HUES6 (cell line): ENCODE results near the gene RNASET2.

Experiments
- H3K27ac ChIP-seq: 2 replicates; pipeline ENCODE4 v1.7.0; 2013; ENCODE audit warnings: low read depth, mild to moderate bottlenecking, low read length, inconsistent platforms
- H3K27me3 ChIP-seq: 2 replicates; pipeline ENCODE4 v1.6.1; 2013; ENCODE audit warnings: low read length; ENCODE audit not compliant: control insufficient read depth, insufficient read depth
- H3K36me3 ChIP-seq: 2 replicates; pipeline ENCODE4 v1.6.1; 2013; ENCODE audit warnings: low read length; ENCODE audit not compliant: control insufficient read depth, insufficient read depth
- H3K4me1 ChIP-seq: 2 replicates; pipeline ENCODE4 v1.6.1; 2013; ENCODE audit warnings: low read length; ENCODE audit not compliant: control insufficient read depth, insufficient read depth
- H3K4me3 ChIP-seq: 2 replicates; pipeline ENCODE4 v1.5.1; 2013; ENCODE audit warnings: low read depth, low read length
- H3K9ac ChIP-seq: one replicate; pipeline ENCODE4 v1.6.1; 2013; ENCODE audit warnings: mild to moderate bottlenecking, low read length
- H3K9me3 ChIP-seq: 2 replicates; pipeline ENCODE4 v1.6.1; 2013; ENCODE audit warnings: low read depth, low read length; ENCODE audit not compliant: control insufficient read depth, insufficient read depth

The RNASET2 gene

GRCh38 chr6:166970091-166970490 is 13.7 kb upstream of the RNASET2 start:
- Histone ChIP-seq H3K4me1 (peaks cover 12% of the 10 kb centered on the region; the same call in 1 of the 2 replicates), H3K27ac (no peak overlapping the region), H3K27me3 (no peaks in the 10 kb centered on the region), H3K9ac (no peak overlapping the region), H3K4me3 (no peak overlapping the region), H3K9me3 (peaks cover 21% of the 10 kb centered on the region; the same call in 1 of the 2 replicates), H3K36me3 (peaks cover 4% of the 10 kb centered on the region; the same call in 1 of the 2 replicates)

- Histone ChIP-seq H3K27ac (no peak overlapping the region), H3K4me3 (no peak overlapping the region), H3K36me3 (peaks cover 4% of the 10 kb centered on the region; the same call in 1 of the 2 replicates), H3K9me3 (peaks cover 25% of the 10 kb centered on the region), H3K9ac (no peak overlapping the region), H3K27me3 (no peaks in the 10 kb centered on the region), H3K4me1 (peaks cover 12% of the 10 kb centered on the region; the same call in 1 of the 2 replicates)
Measured at GRCh38 chr6:166969390-166970002, 13.1 kb upstream of the RNASET2 start.

- Histone ChIP-seq H3K36me3 (peaks cover 4% of the 10 kb centered on the region; the same call in 1 of the 2 replicates), H3K9ac (no peak overlapping the region), H3K27ac (no peak overlapping the region)
Measured at GRCh38 chr6:166966268-166966667, 9.9 kb upstream of the RNASET2 start.

GRCh38 chr6:166960609-166960978 is 4.2 kb upstream of the RNASET2 start:
- H3K27me3 ChIP-seq: peaks cover 3% of the 10 kb centered on the region
- no peak overlapping the region for H3K4me3 ChIP-seq
- H3K9me3 ChIP-seq: peaks cover 8% of the 10 kb centered on the region
- peaks cover 15% of the 10 kb centered on the region for H3K4me1 ChIP-seq
- no peak overlapping the region for H3K27ac ChIP-seq
- no peaks in the 10 kb centered on the region for H3K36me3 ChIP-seq
- H3K9ac ChIP-seq: no peak overlapping the region

More at GRCh38 chr6:166966268-166966667, 9.9 kb upstream of the RNASET2 start:
- H3K9me3 ChIP-seq: peaks cover 29% of the 10 kb centered on the region
- no peaks in the 10 kb centered on the region for H3K27me3 ChIP-seq
- no peak overlapping the region for H3K4me3 ChIP-seq
- no peaks in the 10 kb centered on the region for H3K4me1 ChIP-seq

- H3K36me3 ChIP-seq: no peaks in the 10 kb centered on the region
- H3K27me3 ChIP-seq: peaks cover 9% of the 10 kb centered on the region
- peaks cover 8% of the 10 kb centered on the region for H3K9me3 ChIP-seq
- no peak overlapping the region for H3K9ac ChIP-seq
- H3K4me3 ChIP-seq: no peak overlapping the region
- no peak overlapping the region for H3K27ac ChIP-seq
- peaks cover 21% of the 10 kb centered on the region for H3K4me1 ChIP-seq
Measured at GRCh38 chr6:166959911-166960608, 3.7 kb upstream of the RNASET2 start.

- Histone ChIP-seq H3K27ac (no peak overlapping the region), H3K36me3 (no peaks in the 10 kb centered on the region), H3K9ac (no peak overlapping the region), H3K27me3 (peaks cover 9% of the 10 kb centered on the region), H3K9me3 (peaks cover 3% of the 10 kb centered on the region; the same call in 1 of the 2 replicates), H3K4me1 (peaks cover 22% of the 10 kb centered on the region), H3K4me3 (no peak overlapping the region)
Measured at GRCh38 chr6:166958926-166959861, 2.8 kb upstream of the RNASET2 start.

GRCh38 chr6:166957805-166958076 is 1.4 kb upstream of the RNASET2 start:
- Histone ChIP-seq H3K36me3 (no peaks in the 10 kb centered on the region), H3K4me3 (peak overlapping the region; percentile 94; the same call in 1 of the 2 replicates), H3K27ac (no peak overlapping the region), H3K9ac (no peak overlapping the region), H3K9me3 (no peaks in the 10 kb centered on the region), H3K4me1 (peaks cover 22% of the 10 kb centered on the region), H3K27me3 (peaks cover 9% of the 10 kb centered on the region)

GRCh38 chr6:166957087-166957804 is 896 bp upstream of the RNASET2 start:
- Histone ChIP-seq H3K27me3 (peaks cover 9% of the 10 kb centered on the region), H3K36me3 (no peaks in the 10 kb centered on the region), H3K9ac (peak overlapping the region; percentile 17), H3K4me3 (peak overlapping the region; percentile 94), H3K9me3 (no peaks in the 10 kb centered on the region), H3K4me1 (peaks cover 22% of the 10 kb centered on the region), H3K27ac (no peak overlapping the region)

GRCh38 chr6:166955865-166956443 is 396 bp downstream of the RNASET2 start:
- peak overlapping the region; percentile 94 for H3K4me3 ChIP-seq
- no peaks in the 10 kb centered on the region for H3K36me3 ChIP-seq
- H3K27me3 ChIP-seq: peaks cover 9% of the 10 kb centered on the region
- no peaks in the 10 kb centered on the region for H3K9me3 ChIP-seq
- H3K27ac ChIP-seq: no peak overlapping the region
- peak overlapping the region; percentile 56 for H3K9ac ChIP-seq
- peaks cover 28% of the 10 kb centered on the region for H3K4me1 ChIP-seq

GRCh38 chr6:166955121-166955864 is 1.1 kb downstream of the RNASET2 start:
- Histone ChIP-seq H3K27ac (no peak overlapping the region), H3K9ac (peak overlapping the region; percentile 56), H3K4me3 (peak overlapping the region; percentile 94), H3K36me3 (no peaks in the 10 kb centered on the region), H3K4me1 (peaks cover 34% of the 10 kb centered on the region), H3K9me3 (no peaks in the 10 kb centered on the region), H3K27me3 (peaks cover 9% of the 10 kb centered on the region)
